ENCODE results near the gene CCDC102A.

GRCh38 chr16:57536306-57537193 lies at the start of gene CCDC102A:
- TF ChIP-seq POLR2AphosphoS5 (IDR thresholded peaks at IDR 0.05) (no peak), CTCF (IDR thresholded peaks at IDR 0.05) (no peak), POLR2A (IDR thresholded peaks at IDR 0.05) (no peak)

All from suprapubic skin (tissue), 4 donors.